ENCODE measurements around the gene MAP3K14. TPM values are rescaled to one million over a fixed set of nuclear protein-coding genes. Genes with fewer than 3 reads are reported as not detected.

MAP3K14 gene
- total RNA-seq, 1 donor from 2014 or later: 6.3 TPM

DNA sequence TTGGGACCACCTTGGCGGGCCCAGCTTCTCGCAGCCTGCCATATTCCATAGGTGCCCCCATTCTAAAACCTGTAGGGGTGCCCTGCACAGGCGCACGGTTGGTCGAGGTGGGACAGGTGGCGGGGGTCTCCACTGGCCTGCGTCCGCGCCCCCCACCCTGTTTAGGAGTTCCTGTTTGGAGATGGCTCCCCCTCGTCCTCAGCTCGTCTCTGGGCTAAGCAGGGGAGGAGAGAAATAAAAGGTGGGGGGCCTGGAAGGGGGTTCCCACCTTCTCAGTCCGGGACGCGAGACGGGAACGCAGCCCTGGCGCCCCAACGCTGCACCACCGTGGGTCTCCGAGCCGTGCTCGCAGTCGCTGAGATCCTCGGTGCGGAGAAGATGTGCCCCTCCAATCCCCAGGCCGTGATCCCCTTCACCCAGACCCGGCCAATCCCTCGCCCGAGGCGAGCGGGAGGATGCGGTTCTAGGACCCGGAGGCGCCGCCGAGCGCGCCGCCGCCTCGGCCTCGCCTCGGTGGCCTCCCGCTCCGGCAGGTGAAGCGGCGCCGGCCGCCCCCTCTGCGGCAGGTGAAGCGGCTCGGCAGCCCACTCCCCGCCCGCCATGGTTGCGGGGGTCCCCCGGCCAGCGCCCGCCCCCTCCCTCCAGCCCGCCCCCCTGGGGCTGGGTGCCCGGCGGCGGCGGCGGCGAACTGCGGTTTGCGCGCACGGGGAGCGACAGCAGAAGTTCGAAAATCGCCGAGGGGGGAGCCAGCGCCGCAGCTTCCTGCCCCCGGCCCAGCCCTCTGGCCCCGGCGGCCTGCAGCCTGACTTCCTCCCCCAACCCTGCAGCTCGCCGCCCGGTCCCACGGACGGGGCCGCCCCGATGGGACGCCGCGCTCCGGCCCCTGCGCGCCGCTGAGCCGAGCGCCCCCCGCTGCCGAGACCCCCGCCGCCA is 95.5 kb downstream of the MAP3K14 start, which contains the start of gene FMNL1:
Gene FMNL1 (plus strand): TSS at position 805 of the 933 bp plus-strand sequence. CDS start 240 bp downstream, outside the sequence.
- ATAC-seq: peak; percentile 20

DNA sequence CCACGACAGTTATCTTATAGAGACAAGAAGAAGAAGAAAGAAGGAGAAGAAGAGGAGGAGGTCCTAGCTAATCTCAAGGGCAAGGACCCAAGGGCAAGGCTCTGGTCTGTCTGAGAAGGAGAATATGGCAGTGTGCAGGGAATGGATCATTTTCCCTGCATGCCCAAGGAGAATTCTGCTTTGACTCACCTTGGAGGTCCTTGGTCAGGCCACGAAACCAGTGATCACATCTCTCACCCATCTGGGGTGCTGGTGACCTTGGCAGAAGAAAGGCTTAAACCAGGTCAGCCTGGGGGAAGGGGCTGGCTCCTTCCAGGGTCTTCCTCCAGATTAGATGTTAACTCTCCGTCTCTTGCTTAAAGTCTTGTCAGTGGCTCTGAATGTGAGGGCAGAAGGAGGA is 96.7 kb downstream of the MAP3K14 start:
- no peak for ATAC-seq

DNA sequence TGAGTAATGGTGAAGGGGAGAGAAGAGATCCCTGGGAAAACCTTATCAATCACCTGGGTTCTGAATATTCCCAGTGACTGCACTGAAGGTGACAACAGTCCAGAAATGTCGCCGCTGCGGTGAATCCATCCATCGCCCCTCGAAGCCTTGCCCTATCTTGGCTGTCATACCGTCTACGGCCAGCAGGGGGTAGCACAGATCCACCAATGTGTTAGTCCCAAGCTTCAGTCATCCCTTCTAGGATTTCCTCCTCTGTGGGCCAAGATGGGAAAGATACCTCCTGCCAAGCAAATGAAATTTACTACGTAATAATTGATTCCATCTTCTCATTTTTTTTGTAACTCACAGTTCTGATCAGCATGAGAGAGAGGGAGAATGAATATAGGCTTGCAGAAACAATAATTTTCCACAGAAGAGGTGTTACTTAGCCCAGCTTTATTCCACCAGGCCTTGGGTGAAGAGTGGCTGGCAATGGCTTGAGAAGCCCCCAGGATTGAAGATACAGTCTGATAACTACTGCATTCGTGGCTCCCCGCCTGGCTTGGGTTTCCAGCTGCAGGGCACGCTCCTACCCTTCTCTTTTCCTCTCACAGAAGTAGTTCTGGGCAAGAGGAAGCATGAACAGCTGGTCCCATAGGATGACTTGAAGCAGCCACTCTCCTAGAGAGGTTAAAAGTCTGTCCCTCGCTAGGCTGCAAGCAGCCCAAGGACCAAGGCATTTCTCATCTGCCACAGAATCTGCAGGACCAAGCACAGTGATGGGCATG is 97.7 kb downstream of the MAP3K14 start:
- peak; percentile 83 for ATAC-seq

Other genes with a start within 250 kb of the MAP3K14 start
- gene PLCD3, start 184.5 kb downstream of the MAP3K14 start, total RNA-seq: 34.2 TPM
- 3.5 TPM for gene ACBD4, start 181.3 kb downstream of the MAP3K14 start, total RNA-seq
- 22.6 TPM for gene HEXIM1, start 168.5 kb downstream of the MAP3K14 start, total RNA-seq
- 4.7 TPM for gene HEXIM2, start 155.1 kb downstream of the MAP3K14 start, total RNA-seq
- 2.6 TPM for gene FMNL1, start 95.1 kb downstream of the MAP3K14 start, total RNA-seq
- gene SPATA32, start 54.9 kb downstream of the MAP3K14 start, total RNA-seq: 0.24 TPM
- 69.0 TPM for gene ARHGAP27, start 115.8 kb upstream of the MAP3K14 start, total RNA-seq
- gene PLEKHM1, start 173.7 kb upstream of the MAP3K14 start, total RNA-seq: 112 TPM